GM13976 (cell line): ENCODE data around the gene RYR1.

Experiments
- DNase-seq: peaks from one replicate; pipeline ENCODE4 v3.0.0; 2012; ENCODE audit warnings: low spot score
- in situ Hi-C: fragments of 300-500 bp; cut with MboI; formaldehyde crosslinking; loops from one replicate; pipeline ENCODE4 v1.12.0; 2022; ENCODE audit warnings: low sequenced_read_pairs, mixed read lengths, inconsistent platforms; ENCODE audit not compliant: unreplicated experiment
- TF ChIP-seq, protein P1 (sequence below): IDR thresholded peaks from 2 replicates; pipeline ENCODE4 v1.5.1; 2012; ENCODE audit warnings: borderline replicate concordance, mild to moderate bottlenecking; ENCODE audit not compliant: insufficient read depth; ENCODE audit errors: extremely low read depth, missing control alignments, control extremely low read depth

RYR1 gene

DNA sequence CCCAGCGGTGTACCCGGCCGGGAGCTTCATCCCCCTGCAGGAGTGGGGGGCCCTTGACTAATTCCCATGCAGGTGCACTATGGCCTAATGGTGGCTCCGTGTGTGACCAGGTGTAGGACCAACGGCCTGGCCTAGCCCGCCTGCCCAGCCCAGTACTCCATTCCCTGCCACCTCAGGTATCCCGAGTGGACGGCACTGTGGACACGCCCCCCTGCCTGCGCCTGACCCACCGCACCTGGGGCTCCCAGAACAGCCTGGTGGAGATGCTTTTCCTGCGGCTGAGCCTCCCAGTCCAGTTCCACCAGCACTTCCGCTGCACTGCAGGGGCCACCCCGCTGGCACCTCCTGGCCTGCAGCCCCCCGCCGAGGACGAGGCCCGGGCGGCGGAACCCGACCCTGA, 39.7 kb downstream of the RYR1 start:
- in situ Hi-C loops, result no loop called here
- DNase-seq, result no peak
- TF ChIP-seq, protein P1, sequence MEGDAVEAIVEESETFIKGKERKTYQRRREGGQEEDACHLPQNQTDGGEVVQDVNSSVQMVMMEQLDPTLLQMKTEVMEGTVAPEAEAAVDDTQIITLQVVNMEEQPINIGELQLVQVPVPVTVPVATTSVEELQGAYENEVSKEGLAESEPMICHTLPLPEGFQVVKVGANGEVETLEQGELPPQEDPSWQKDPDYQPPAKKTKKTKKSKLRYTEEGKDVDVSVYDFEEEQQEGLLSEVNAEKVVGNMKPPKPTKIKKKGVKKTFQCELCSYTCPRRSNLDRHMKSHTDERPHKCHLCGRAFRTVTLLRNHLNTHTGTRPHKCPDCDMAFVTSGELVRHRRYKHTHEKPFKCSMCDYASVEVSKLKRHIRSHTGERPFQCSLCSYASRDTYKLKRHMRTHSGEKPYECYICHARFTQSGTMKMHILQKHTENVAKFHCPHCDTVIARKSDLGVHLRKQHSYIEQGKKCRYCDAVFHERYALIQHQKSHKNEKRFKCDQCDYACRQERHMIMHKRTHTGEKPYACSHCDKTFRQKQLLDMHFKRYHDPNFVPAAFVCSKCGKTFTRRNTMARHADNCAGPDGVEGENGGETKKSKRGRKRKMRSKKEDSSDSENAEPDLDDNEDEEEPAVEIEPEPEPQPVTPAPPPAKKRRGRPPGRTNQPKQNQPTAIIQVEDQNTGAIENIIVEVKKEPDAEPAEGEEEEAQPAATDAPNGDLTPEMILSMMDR, result no peak

DNA sequence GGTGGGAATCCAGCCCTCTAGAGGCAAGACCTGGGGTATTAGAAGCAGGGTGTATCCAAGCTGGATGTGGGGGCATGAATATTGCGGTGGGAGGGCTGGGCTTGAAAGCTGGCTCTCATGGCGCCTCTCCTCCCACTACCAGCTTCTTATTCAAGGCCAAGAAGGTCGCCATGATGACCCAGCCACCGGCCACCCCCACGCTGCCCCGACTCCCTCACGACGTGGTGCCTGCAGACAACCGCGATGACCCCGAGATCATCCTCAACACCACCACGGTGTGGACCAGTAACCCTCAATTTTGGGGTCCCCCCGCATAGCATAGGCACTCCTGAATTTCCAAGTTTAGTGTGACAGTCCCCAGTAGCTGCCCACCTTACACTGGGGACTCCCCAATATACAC, 41.7 kb downstream of the RYR1 start:
- in situ Hi-C loops, result no loop called here
- TF ChIP-seq, protein P1, result no peak
- no peak for DNase-seq

DNA sequence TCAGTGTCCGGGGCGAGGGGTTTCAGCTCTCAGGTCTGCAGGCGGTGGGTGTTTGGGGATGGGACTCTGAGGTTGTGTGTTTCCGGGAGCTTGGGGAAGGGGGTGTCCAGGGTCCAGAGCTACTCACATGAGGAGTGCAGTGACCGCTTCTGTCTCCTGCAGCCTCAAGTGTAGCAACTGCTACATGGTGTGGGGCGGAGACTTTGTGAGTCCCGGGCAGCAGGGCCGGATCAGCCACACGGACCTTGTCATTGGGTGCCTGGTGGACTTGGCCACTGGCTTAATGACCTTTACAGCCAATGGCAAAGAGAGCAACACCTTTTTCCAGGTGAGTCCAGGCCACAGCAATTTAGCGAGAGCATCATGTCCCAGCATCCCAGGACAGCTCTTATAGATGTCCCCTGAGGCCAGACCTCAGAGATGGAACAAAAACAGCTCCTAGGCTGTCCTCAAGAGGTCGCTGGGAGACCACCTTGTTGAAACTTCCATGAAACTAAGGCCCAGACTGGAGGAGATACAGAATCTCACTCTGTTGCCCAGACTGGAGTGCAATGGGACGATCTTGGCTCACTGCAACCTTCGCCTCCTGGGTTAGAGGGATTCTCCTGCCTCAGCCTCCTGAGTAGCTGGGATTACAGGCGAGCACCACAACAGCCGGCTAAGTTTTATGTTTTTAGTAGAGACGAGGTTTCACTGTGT, 44.9 kb downstream of the RYR1 start:
- TF ChIP-seq, protein P1, result no peak
- in situ Hi-C loops, result no loop called here
- DNase-seq, result no peak

DNA sequence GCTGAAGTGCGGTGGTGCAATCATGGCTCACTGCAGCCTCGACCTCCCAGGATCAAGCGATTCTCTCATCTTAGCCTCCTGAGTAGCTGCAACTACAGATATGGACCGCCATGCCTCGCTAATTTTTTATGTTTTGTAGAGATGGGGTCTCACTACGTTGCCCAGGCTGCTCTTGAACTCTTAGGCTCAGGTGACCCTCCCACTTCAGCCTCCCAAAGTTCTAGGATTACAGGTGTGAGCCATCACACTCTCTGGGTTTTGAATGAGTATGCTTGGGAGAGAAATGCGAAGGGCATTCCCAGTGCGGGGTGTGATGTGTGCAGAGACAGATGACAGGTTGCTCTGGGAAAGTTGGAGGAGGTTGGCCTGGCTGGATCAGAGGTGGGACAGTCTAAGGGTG, 49.0 kb downstream of the RYR1 start:
- DNase-seq, result no peak
- TF ChIP-seq, protein P1, result no peak
- in situ Hi-C loops, result no loop called here

DNA sequence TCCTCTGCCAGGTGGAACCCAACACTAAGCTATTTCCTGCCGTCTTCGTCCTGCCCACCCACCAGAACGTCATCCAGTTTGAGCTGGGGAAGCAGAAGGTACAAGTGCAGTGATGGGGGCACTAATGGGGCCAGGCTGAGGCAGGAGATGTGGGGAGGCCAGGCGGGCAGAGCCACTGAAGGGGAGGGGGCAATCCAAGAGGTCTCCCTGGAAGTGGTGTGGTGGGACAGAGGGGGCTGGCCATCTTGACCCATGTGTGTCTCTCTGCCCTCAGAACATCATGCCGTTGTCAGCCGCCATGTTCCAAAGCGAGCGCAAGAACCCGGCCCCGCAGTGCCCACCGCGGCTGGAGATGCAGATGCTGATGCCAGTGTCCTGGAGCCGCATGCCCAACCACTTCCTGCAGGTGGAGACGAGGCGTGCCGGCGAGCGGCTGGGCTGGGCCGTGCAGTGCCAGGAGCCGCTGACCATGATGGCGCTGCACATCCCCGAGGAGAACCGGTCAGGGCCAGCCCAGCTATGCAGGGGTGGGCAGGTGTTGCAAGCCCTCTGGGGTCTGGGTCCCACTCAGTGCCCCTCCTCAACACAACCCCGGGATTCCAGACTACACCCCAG, 49.6 kb downstream of the RYR1 start:
- DNase-seq, result no peak
- in situ Hi-C loops, result no loop called here
- TF ChIP-seq, protein P1, result no peak

DNA sequence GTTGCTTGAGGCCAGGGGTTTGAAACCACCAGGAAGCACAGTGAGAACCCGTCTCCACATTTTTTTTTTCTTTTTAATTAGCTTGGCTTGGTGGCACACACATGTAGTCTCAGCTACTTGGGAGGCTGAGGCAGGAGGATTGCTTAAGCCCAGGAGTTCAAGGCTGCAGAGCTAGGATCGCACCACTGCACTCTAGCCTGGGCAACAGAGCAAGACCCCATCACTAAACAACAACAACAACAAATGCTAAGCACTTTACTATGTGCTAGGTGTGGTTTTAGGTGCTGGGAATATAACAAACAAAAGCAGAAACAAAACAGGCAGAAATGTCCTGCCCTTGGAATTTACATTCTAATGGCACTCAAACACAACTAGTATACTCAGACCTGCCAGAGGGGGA, 51.3 kb downstream of the RYR1 start:
- DNase-seq, result no peak
- in situ Hi-C loops, result no loop called here
- TF ChIP-seq, protein P1, result no peak
